Hematopoietic multipotent progenitor cell treated with erythropoietin and hydrocortisone succinate and interleukin-3 and kit ligand, for 4 days (in vitro differentiated cells): Measurements from ENCODE around the gene SLC7A11.

Source experiments
- DNase-seq: peaks from one replicate; pipeline ENCODE4 v3.0.0-alpha.2; 2015

The SLC7A11 gene

DNA sequence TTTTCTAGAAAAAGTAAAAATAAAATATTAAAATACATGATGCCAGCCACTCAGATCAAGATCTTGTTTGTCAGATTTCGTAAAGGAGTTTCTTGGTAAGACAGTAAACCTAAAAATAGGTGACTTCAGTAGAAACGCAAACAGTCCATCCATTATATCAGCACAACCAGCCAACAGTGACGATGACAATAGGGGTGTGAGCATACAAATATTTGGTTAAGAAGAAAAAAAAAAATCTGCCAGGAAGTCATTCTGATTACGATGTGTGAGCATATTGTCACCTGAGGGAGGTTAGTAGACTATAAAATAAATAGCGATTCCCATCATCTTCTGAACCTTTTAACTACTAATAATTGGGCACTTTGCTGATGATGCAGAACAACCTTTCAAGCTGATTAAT is 37.6 kb downstream of the SLC7A11 start:
- no peak for DNase-seq

DNA sequence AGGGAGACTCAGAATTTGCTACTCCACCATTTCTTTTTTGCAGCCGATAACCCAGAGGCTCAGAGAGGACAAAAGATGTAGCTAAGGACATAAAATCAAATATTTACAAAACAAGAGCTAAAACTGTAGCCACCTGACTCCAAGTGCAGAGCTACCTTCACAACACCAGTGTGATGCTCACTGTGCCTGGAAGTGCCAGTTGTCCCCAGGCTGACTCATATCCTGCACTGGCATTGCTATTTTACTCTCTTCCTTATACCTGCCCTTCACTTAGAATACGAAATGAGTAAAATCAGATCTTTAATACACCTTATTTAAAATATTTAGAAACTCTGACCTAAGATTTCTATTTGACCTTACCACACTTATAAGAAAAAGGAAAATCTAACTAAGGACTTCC is 39.5 kb downstream of the SLC7A11 start:
- no peak for DNase-seq

DNA sequence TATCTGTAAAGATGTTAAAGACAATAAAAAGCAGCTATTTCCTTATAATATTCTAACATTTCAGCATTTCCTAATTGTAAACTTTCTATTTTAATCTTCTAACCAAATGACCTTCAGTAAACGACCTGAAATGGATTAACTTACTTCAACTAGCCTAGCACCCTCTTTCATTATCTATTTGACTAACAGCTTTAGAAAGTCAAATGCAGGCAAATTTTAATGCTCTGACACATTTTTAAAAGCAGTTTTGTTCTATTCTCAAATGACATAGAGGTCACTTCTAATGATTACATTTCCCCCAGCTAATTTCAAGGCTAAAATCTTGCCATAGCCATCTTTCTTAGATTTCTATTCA is 41.9 kb downstream of the SLC7A11 start:
- DNase-seq, result no peak

DNA sequence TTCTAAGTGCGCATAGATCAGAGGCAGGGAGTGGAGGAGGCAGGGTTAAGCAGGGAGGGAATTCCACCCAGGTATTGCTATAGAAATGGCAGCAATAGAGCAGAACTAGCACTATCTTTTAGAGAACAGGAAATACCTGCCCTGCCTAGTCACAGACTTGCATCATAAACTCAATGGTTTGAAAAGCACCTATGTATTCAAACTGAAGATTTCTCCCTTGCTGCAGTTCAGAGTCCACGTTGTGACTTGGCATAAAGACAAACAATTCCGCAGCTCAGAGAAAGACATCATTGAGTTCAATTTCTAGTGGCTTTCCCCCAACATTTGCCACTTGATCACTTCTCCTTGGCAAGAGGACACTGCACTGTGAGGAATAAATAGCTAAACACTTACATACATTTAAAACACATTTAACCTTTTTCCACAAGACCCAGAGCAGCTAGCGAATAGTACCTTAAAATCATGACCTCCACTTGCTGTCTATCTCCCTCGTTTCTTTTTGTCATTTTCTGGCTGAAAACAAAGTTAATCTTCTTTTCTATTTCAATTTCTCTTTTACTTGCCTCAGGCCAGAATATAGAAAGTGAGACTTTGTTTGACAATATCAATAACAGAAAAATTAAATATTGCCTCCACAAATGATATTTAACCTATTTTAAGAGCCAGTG is 42.4 kb downstream of the SLC7A11 start:
- no peak for DNase-seq

DNA sequence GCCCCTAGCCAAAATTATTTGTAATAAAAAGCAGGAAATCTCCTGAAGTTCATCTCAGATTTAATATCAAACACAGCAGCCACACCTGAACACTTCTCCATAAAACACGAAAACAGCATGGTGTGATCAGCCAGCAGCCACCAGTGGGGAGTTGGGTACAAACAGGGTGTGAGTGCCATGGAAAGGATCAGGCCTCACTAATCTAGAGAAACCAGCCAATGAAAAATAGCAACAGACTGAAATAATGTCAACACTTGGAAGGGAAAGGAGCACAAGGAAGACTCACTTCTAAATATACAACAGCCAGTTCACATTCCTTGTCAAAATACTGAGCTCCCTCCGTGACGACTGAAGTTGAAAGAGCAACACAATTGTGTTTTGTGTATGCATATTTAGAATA is 46.0 kb downstream of the SLC7A11 start:
- DNase-seq, result no peak

DNA sequence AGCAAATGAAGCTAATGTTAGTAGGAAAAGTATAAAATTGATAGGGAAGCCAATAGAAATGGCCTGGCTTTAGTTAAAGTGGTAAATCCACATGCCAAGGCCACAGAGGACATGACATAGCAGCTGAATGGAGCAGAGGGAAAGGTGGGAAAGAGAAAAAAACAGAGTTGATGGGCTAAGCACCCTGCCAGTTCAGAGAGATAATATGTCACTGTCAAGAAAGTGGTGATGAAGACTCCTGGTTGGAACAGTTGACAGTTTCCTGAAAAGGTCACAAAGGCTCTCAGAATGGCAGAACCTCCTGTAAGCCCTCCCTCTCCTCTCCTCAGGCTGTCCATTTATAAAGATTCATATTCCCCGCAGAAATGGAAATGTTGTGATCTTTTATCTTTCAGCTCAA is 48.2 kb downstream of the SLC7A11 start:
- DNase-seq, result no peak

DNA sequence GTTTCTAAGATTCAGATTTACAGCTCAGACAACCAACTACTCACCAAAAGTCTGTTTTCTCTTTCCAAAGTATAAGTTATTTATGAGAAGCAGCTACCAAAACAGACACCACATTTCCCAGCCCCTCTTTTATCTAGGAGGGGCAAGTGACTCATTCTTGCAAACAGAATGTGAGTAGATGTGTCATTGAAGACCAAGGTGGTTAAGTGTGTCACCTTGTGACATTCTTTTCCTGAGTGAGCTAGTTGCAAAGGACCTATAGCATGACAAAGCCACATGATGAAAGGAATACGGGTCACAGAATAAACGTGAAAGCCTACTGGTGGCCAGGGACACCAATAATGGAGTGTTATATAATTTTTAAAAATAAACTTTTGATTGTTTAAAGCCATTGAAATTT is 50.0 kb downstream of the SLC7A11 start:
- peak; percentile 14 for DNase-seq

DNA sequence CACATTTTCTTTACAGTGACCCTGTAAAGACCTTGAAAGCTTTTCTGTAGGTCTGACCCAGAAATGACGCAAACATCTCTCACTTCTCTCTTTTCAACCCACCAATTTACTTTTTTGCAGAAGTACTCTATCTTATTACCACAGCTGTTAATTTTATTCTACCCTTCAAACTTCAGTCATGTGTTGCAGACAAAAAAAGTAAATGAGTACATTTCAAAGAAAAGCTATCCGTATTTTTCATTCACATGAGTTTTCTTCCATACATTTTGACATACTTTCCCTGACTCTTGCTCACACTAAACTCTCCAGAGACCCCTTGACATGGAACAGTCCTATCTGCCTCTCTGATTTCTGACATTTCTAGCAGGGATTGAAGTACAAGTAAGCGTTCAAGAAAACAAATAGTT is 51.7 kb downstream of the SLC7A11 start:
- peak; percentile 80 for DNase-seq

DNA sequence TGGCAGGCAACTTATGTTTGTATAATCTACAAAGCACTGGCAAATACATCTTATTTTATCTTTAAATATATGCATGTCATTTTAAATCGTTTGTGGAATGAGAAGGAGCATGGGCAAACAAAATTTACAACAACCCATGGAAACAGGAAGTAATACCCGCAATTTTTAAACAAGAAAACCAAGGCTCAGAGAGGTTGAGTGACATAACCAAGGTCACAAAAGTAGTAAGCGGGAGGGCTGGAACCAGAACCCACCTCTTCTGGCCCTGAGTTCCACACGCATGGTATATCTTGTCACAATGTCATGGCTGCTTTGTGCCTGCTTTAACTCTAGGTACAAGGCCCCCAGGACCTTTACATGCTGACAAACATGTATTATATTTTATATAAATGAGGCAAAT is 52.9 kb downstream of the SLC7A11 start:
- peak; percentile 13 for DNase-seq

DNA sequence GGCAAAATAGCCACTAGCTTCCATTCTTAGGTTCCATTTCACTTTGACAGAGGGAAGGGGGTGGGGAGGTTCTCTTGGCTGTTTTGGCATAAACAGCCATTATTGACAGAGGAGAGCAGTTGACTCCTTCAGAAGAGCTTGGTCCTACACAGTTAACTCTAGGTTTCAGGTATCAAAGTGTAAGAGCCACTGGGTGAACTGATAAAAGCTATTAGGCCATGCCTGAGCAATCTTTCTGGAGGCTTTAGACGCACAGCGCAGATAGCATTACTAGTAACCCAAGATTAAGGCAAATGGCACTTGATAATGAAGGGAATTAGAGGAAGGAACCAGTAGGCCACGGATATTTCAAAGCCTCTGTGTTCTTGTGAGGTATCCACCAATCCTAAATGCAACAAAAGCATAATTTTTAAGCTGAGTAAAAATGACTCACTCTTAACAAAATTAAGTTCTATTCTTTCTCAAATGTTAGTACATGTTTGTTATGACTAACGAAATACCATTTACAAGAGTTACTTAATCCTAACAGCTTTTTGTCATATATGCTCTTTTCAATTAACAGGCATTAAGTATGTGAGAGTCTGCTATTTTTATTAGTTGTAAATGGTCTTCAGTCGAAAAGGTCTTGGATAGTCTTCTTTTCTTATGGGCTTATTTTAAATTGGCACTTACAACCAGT is 53.6 kb downstream of the SLC7A11 start:
- DNase-seq, result no peak

DNA sequence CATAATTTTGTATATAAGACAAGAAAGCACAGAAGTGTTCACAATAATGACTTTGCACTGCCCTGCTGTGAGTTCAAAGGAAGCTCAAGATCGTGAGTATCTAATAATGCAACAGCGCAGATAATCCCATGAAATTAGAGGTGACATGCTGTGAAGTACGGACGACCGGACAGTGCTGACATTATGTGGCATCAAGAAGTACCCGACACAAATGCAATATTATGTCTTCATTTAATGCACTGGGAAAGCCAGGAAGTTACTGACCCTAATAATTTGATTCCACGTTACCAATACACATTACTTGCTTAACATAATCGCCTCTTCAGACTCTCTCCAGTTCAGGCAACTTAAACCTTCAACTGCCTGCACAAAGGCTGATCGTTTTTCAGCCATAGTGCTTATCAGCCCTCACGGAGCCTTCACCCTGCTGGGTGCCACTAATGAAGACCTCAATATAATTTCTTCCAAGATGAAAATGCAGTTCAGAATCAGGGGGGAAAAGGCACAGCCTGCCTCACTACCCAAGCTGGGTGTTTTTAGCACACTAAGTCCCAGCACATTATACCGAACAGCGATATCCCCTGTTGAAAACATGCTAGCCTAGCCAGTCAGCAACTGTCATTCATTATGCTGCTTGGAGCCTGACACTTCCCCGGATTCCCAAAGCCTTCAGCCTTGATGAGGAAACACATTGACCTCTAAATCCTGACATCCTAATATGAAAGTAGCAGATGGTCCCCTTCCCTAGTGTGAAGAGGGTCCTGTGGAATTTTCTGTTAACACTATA is 56.1 kb downstream of the SLC7A11 start:
- DNase-seq, result no peak

DNA sequence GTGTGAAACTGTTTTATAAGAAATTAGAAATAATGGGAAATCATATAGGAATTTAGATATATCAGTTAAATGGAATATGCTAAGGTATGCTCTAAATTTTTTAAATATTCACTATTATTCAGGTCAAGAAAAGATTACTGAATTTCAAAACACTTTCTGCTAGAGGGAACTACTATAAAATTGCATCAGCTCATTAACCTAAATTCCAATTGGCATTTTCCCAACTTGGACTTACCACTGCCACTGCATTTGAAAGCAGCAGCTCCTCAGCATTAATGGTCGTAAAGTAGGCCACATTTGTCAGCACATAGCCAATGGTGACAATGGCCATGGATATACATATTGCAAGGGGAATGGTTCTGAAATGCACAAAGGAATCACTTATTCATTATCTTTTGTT is 57.3 kb downstream of the SLC7A11 start:
- DNase-seq, result no peak

DNA sequence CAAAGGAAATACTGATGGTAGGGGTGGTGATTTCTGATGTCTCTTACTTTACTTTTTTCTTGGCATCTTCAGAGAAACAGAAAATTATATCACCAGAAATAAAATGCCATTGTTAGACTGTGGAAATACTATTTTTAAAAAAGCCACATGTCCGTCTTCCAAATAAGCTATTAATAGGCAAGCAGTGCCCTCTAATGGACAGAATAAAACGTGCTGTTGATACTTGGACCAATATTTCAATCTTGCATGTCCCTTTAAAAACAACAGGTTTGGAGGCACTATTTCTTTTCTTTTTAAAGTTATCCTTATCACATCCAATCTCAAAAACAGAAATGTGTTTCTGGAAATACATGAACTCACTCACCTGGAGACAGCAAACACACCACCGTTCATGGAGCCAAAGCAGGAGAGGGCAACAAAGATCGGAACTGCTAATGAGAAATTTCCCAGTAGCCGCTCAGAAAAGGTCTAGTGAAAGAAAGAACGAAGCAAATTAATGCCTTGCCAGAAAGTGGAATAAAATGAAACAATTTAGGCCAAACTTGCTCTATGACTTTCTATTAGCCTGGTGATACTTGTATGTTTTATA is 59.2 kb downstream of the SLC7A11 start:
- peak; percentile 78 for DNase-seq

DNA sequence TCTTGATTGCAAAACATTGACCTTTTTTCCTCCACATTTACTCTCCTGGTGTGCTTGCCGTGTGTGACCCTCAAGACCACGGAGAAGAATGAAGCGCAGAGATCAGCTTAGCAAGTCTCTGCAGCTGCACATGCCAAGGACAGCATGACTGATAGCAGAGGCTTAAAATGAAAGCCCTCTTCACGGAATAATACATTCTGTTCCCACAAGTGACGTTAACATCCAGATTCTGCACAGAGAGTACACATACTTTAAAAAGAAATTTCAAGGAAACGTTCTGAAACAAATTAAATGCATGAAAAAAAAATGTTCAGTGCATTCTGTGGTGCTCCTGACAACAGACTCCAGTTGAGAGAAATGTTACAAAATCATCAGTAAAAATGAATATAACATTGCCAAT is 60.9 kb downstream of the SLC7A11 start:
- DNase-seq, result no peak

DNA sequence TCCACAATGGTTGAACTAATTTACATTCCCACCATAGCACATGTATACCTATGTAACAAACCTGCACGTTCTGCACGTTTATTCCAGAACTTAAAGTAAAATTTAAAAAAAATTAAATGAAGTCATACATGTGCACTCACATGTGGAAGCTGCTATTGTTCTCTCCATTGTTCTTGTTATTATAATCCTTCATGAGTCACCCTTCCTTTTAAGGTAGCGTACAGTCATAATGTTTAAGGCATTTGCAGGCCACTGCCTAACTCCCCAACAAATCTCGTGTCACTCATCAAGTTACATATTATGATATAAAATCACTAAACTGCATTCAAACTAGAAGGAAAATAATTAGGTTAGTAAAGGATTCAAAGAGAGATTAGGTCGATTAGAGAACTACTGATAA is 63.6 kb downstream of the SLC7A11 start:
- DNase-seq, result no peak

DNA sequence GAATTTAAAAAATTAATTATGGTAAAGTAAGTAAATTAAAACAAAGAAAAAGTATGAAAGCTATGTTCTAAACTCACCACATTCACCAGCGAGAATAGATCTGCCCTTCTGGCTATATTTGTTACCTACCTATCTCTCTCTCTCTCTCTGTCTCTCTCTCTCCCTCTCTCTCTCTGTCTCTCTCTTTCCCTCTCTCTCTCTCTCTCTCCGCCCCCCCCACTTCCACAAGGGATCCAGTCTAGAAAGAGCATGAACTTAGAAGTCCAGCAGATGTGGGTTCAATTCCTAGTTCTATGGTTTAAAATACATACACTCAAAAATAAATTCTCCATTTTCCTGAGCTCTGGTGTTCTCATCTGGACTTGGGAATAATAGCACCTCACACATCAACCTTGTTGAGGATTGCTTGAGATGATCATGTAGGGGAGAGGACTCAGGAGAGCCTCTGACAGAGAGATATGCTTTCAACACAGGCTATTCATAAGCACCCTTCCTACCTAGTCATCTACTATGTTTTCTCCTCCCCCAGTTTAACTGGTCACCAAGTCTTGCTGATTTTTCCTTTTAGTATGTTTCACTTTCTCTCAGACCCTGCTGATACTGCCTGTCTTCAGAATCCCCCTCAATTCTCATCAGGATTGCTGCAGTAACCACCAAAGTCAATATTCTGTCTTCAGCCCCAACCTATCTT is 64.7 kb downstream of the SLC7A11 start:
- no peak for DNase-seq

DNA sequence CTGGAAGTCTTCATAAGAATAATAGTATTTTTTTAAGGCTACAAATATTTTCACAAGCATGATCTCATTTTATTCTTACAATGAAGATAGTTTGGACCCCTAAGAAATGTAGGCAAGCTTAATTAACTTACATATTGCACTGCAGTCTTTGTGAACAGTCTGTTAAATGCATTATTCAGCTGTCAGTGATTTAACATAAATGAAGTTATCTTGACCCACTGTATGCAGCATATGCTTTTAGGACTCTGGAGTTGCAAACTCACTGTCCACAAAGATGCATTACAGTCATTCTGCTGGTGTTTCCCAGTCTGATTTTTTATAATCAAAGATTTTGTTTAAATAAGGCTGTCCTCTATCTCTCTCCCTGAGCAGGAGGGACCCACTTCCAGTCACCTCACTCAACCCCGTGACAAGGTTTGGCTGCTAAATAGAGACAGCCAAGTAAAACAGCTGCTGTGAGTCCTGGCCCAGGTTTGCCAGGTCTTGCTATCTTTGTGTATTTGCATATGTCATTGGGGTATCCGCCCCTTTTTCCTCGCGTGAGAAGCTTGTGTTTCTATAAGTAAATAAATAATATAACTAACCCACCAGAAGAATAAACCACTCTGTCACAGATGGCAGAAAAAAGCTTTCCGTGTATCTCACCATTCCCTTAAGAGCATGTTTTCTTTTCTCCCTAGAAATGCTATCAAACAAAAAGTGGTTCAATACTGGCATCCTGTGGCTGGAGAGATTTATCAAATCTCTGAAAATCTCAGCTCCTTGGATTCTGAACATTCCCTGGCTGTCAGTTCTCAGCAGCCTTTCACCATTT is 67.0 kb downstream of the SLC7A11 start:
- no peak for DNase-seq

DNA sequence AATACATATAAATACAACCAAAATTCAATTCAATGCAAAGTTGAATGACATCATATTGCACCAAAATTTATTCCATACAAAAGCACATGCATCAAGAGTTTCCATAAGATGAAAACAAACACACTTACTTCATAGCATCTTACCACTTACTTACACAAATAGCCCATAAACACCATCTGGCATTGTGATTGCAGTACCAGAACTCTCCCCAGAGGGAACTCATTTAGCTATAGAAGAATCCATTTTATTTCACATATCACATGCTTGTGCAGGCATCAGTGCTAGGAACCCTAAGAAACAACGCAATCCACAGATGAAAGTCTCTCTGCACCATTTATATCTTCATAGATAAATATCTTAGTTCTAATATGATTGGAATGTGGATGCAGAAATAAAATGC is 77.9 kb downstream of the SLC7A11 start:
- no peak for DNase-seq

DNA sequence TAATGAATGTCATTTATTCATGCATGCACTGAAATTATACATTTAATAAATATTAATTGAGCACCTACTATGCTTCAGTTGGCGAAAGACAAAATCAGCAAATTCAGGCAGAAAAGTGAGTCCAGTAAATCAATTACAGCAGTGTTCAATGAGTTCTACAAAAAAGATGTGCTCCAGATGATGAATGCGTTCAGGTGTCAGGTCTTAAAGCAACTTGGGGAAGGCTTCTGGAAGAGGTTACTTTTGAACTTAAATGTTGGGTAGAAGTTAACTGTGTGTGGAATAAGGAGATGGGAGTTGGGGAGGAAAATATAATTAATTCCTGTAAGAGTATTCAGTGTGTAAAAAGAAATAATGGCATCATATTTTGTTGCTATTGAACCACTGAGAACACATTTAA is 79.0 kb downstream of the SLC7A11 start:
- DNase-seq, result no peak

DNA sequence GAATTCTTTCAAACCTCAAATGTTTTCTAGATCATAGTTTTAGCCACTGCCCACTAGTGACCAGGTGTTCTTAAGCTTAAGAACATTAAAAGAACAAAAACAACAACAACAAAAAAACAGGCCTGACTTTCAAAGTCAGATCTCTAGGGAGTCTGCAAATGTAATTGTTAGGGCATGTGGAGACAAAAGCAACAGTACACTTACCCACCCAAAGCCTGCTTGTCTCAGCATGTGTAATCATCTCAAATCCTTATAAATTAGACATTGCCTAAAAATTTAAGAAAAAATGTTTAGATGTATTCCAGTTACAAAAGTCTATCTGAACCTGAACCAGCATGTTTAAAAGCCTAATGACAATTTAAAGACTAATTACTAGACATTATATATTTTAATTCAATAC is 79.9 kb downstream of the SLC7A11 start:
- no peak for DNase-seq

DNA sequence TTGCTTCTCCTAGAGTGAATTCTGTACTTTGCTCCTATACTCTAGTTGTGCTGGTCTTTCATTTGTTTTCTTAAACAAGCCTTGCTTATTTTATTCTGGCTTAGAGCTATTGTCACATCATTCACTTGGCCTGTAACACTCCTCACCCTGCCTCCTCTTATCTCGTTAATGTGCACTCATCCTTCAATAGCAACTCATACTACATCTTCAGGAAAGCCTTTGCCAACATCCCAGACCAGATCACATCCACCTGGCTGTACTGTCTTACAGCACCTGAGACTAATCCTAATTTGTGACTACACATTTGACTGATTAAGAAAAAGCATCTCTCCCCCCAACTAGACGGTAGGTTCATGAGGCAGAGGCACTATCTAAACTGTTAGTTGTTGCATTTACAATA is 80.8 kb downstream of the SLC7A11 start:
- no peak for DNase-seq

DNA sequence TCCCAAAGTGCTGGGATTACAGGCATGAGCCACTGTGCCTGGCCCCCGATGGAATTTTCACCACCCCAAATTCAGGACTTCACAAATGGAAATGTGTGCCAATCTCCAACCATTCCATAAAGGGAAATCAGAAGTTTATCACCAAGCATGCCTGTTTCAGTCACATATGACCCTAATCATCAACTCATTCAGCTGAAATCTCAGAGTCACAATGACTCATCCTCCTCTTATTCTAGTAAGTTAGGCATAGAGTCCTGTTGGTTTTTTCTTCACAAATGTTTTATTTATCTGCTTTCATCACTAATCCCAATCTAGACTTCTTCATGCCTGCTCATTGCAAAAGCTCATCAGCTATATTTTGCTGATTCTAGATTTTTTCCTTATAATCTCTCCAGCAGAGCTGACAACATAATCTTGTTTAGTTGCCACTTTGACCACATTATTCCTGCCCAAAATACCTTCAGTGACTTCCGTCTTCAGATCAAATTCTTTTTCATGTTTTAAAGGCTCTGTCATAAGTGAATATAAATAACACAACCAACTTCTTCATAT is 83.3 kb downstream of the SLC7A11 start:
- DNase-seq, result no peak
